GM10266 (cell line): ENCODE results near the gene ADRA1B.
"Not testable (repeated sequence)": the region's sequence is repeated elsewhere in the genome, so short reads cannot be mapped to it uniquely, and the experiment has no call there.

Source experiments
- DNase-seq: peaks from one replicate; pipeline ENCODE4 v3.0.0; 2012; ENCODE audit errors: extremely low spot score
- CTCF ChIP-seq: IDR thresholded peaks from 2 replicates; pipeline ENCODE4 v1.5.1; 2012; ENCODE audit warnings: mild to moderate bottlenecking, low read depth; ENCODE audit not compliant: control insufficient read depth, insufficient read depth; ENCODE audit errors: missing control alignments

The ADRA1B gene

GRCh38 chr5:160001457-160001856, 85.2 kb downstream of the ADRA1B start:
- DNase-seq: no peak
- TF ChIP-seq CTCF: no peak

- DNase-seq: no peak
- no peak for TF ChIP-seq CTCF
These were observed 91.2 kb downstream of the ADRA1B start for GRCh38 chr5:160007514-160007913.

- not testable (repeated sequence) for DNase-seq
These were observed 92.2 kb downstream of the ADRA1B start for GRCh38 chr5:160008529-160008876.

GRCh38 chr5:160008877-160009590, 92.8 kb downstream of the ADRA1B start, which contains the start of gene TTC1:
TTC1 (plus strand) TSS chr5:160009139; CDS start chr5:160010529, 1,390 bp downstream.
- DNase-seq: peak; percentile 89
- no peak for TF ChIP-seq CTCF

- TF ChIP-seq CTCF: no peak
- DNase-seq: no peak
These were observed 93.3 kb downstream of the ADRA1B start for GRCh38 chr5:160009591-160009989.

- no peak for DNase-seq
- TF ChIP-seq CTCF: no peak
These were observed 95.2 kb downstream of the ADRA1B start for GRCh38 chr5:160011471-160011870.

GRCh38 chr5:160014197-160014596, 97.9 kb downstream of the ADRA1B start:
- DNase-seq: not testable (repeated sequence)

- TF ChIP-seq CTCF: no peak
- no peak for DNase-seq
These were observed 102.8 kb downstream of the ADRA1B start for GRCh38 chr5:160018945-160019625.
